GM23248 (cell line): ENCODE measurements around the gene CCDC187. TPM values are rescaled to one million over a fixed set of nuclear protein-coding genes. Genes with fewer than 3 reads are reported as not detected.

Source experiments
- DNase-seq: peaks from one replicate; pipeline ENCODE4 v3.0.0-alpha.2; 2015
- H2AFZ ChIP-seq: fragments of 200-600 bp; sonication (generic); 2 replicates; pipeline ENCODE4 v1.6.1; 2016; ENCODE audit warnings: antibody characterized with exemption
- H3F3A ChIP-seq: fragments of 200-600 bp; sonication (generic); 2 replicates; pipeline ENCODE4 v1.6.1; 2016; ENCODE audit warnings: mild to moderate bottlenecking, antibody characterized with exemption, mixed run types; ENCODE audit not compliant: insufficient read depth
- H3K27ac ChIP-seq: fragments of 200-600 bp; sonication (generic); 2 replicates; pipeline ENCODE4 v1.5.1; 2016; ENCODE audit warnings: mild to moderate bottlenecking
- H3K27me3 ChIP-seq: fragments of 200-600 bp; sonication (generic); replicated peaks from 2 replicates; pipeline ENCODE4 v1.6.1; 2016; ENCODE audit warnings: mild to moderate bottlenecking; ENCODE audit not compliant: insufficient read depth
- H3K36me3 ChIP-seq: fragments of 200-600 bp; sonication (generic); 2 replicates; pipeline ENCODE4 v1.6.1; 2016; ENCODE audit warnings: low read depth, mild to moderate bottlenecking
- H3K4me1 ChIP-seq: fragments of 200-600 bp; sonication (generic); 2 replicates; pipeline ENCODE4 v1.6.1; 2016; ENCODE audit warnings: mild to moderate bottlenecking; ENCODE audit not compliant: insufficient read depth
- H3K4me2 ChIP-seq: fragments of 200-600 bp; sonication (generic); one replicate; pipeline ENCODE4 v1.6.1; 2016; ENCODE audit warnings: mild to moderate bottlenecking; ENCODE audit not compliant: unreplicated experiment
- H3K4me3 ChIP-seq: fragments of 200-600 bp; sonication (generic); 2 replicates; pipeline ENCODE4 v1.5.1; 2016; ENCODE audit warnings: mild to moderate bottlenecking
- H3K79me2 ChIP-seq: fragments of 200-600 bp; sonication (generic); 2 replicates; pipeline ENCODE4 v1.6.1; 2016; ENCODE audit warnings: mild to moderate bottlenecking; ENCODE audit not compliant: insufficient read depth
- H3K9ac ChIP-seq: fragments of 200-600 bp; sonication (generic); 2 replicates; pipeline ENCODE4 v1.6.1; 2016; ENCODE audit warnings: mild to moderate bottlenecking
- H3K9me2 ChIP-seq: fragments of 200-600 bp; sonication (generic); 2 replicates; pipeline ENCODE4 v1.6.1; 2016; ENCODE audit warnings: mixed run types, mild to moderate bottlenecking, moderate library complexity; ENCODE audit not compliant: insufficient read depth
- H3K9me3 ChIP-seq: fragments of 200-600 bp; sonication (generic); one replicate; pipeline ENCODE4 v1.6.1; 2017; ENCODE audit warnings: low read depth
- H4K20me1 ChIP-seq: fragments of 200-600 bp; sonication (generic); 2 replicates; pipeline ENCODE4 v1.6.0; 2016; ENCODE audit not compliant: insufficient read depth
- EZH2 ChIP-seq: fragments of 200-600 bp; sonication (generic); IDR thresholded peaks from 2 replicates; pipeline ENCODE4 v1.6.1; 2018; ENCODE audit warnings: antibody characterized with exemption, mild to moderate bottlenecking; ENCODE audit not compliant: insufficient read depth, poor library complexity, severe bottlenecking
- EZH2phosphoT487 ChIP-seq: fragments of 200-600 bp; sonication (generic); IDR thresholded peaks from 2 replicates; pipeline ENCODE4 v1.6.1; 2018; ENCODE audit warnings: antibody characterized with exemption, moderate library complexity, mild to moderate bottlenecking, low read depth; ENCODE audit not compliant: insufficient read depth
- WGBS, 2 experiments: methylation state at CpG; one replicate each; pipeline ENCODE4 v1.1.6; 2015 to 2017; ENCODE audit warnings: low lambda C conversion rate in 2 of 2, low coverage in 1 of 2; ENCODE audit errors: missing lambda C conversion rate in 2 of 2; 5-methylcytosine and 5-hydroxymethylcytosine counted together
- in situ Hi-C: fragments of 300-500 bp; cut with MboI; formaldehyde crosslinking; loops from 2 replicates; pipeline ENCODE4 v1.15.0; 2020
- polyA plus RNA-seq: library from polyadenylated mRNA; unstranded; fragments of >200 nt; fragmentation: Nextera tagmentation; extraction: Ambion mirVana; gene quantifications from 2 replicates; pipeline ENCODE4 v1.2.1, GENCODE V29; 2016
- total RNA-seq: library from RNA; depleted of rRNA; stranded (reverse); fragments of >200 nt; shearing (Covaris generic); gene quantifications from 2 replicates; pipeline ENCODE4 v1.2.3, GENCODE V29; 2014

The CCDC187 gene
- total and polyA plus RNA-seq, 2 experiments from 2014 or later: not detected

GRCh38 chr9:136312436-136312835 is 8.5 kb upstream of the CCDC187 start:
- Histone ChIP-seq H2AFZ (no peak overlapping the region), H4K20me1 (no peaks in the 10 kb centered on the region), H3K9me3 (no peaks in the 10 kb centered on the region)

GRCh38 chr9:136312009-136312375 is 8.1 kb upstream of the CCDC187 start:
- Histone ChIP-seq H3K36me3 (no peaks in the 10 kb centered on the region), H3K4me2 (no peak overlapping the region), H3F3A (peaks cover 12% of the 10 kb centered on the region; the same call in 1 of the 2 replicates), H3K4me3 (no peak overlapping the region), H2AFZ (no peak overlapping the region), H3K27ac (no peak overlapping the region), H3K79me2 (no peaks in the 10 kb centered on the region), H3K9me2 (no peaks in the 10 kb centered on the region), H3K9ac (no peak overlapping the region), H3K4me1 (no peaks in the 10 kb centered on the region), H3K27me3 (no peaks in the 10 kb centered on the region), H3K9me3 (no peaks in the 10 kb centered on the region), H4K20me1 (no peaks in the 10 kb centered on the region)
- 62 to 63% methylated on average over 8 to 9 of the region's 10 CpGs for WGBS, 2 experiments
- in situ Hi-C loops: no loop called here
- no peak for TF ChIP-seq EZH2
- TF ChIP-seq EZH2phosphoT487: no peak
- no peak for DNase-seq

More at GRCh38 chr9:136312436-136312835, 8.5 kb upstream of the CCDC187 start:
- TF ChIP-seq EZH2phosphoT487 (no peak), EZH2 (no peak)
- H3K9me2 ChIP-seq: no peaks in the 10 kb centered on the region
- WGBS, 2 experiments: 37 to 45% methylated on average over 11 of the region's 12 CpGs
- H3K4me3 ChIP-seq: no peak overlapping the region
- H3K4me2 ChIP-seq: no peak overlapping the region
- no peaks in the 10 kb centered on the region for H3K36me3 ChIP-seq
- in situ Hi-C loops: no loop called here
- H3K27ac ChIP-seq: no peak overlapping the region
- peaks cover 11% of the 10 kb centered on the region; the same call in 1 of the 2 replicates for H3F3A ChIP-seq
- peak; percentile 69 for DNase-seq
- no peaks in the 10 kb centered on the region for H3K4me1 ChIP-seq
- H3K9ac ChIP-seq: no peak overlapping the region
- no peaks in the 10 kb centered on the region for H3K79me2 ChIP-seq
- H3K27me3 ChIP-seq: no peaks in the 10 kb centered on the region

- Histone ChIP-seq H3K9ac (no peak overlapping the region), H3K79me2 (no peaks in the 10 kb centered on the region), H3K4me2 (no peak overlapping the region), H3K36me3 (no peaks in the 10 kb centered on the region), H3K4me1 (no peaks in the 10 kb centered on the region), H3K4me3 (no peak overlapping the region), H3K9me3 (no peaks in the 10 kb centered on the region), H3K9me2 (no peaks in the 10 kb centered on the region), H2AFZ (no peak overlapping the region), H3F3A (peaks cover 12% of the 10 kb centered on the region; the same call in 1 of the 2 replicates), H3K27me3 (no peaks in the 10 kb centered on the region), H4K20me1 (no peaks in the 10 kb centered on the region), H3K27ac (no peak overlapping the region)
- in situ Hi-C loops: no loop called here
- WGBS, 2 experiments: 34 to 40% methylated on average over 16 to 22 of the region's 23 CpGs
- no peak for DNase-seq
- TF ChIP-seq EZH2 (no peak), EZH2phosphoT487 (no peak)
Measured at GRCh38 chr9:136311051-136312008, 7.4 kb upstream of the CCDC187 start.

- 41 to 61% methylated on average over 12 to 27 of the region's 28 CpGs for WGBS, 2 experiments
- no peaks in the 10 kb centered on the region for H3K79me2 ChIP-seq
- no peak overlapping the region for H3K4me2 ChIP-seq
- H2AFZ ChIP-seq: no peak overlapping the region
- no peak overlapping the region for H3K4me3 ChIP-seq
- DNase-seq: no peak
- no peak overlapping the region for H3K9ac ChIP-seq
- peaks cover 12% of the 10 kb centered on the region; the same call in 1 of the 2 replicates for H3F3A ChIP-seq
- H3K9me2 ChIP-seq: no peaks in the 10 kb centered on the region
- in situ Hi-C loops: no loop called here
- no peak overlapping the region for H3K27ac ChIP-seq
- H3K36me3 ChIP-seq: no peaks in the 10 kb centered on the region
- no peaks in the 10 kb centered on the region for H3K4me1 ChIP-seq
- H4K20me1 ChIP-seq: no peaks in the 10 kb centered on the region
- TF ChIP-seq EZH2phosphoT487 (no peak), EZH2 (no peak)
- no peaks in the 10 kb centered on the region for H3K27me3 ChIP-seq
- H3K9me3 ChIP-seq: no peaks in the 10 kb centered on the region
Measured at GRCh38 chr9:136310273-136311030, 6.6 kb upstream of the CCDC187 start.
